ENCODE measurements around the gene RCSD1. TPM values are rescaled to one million over a fixed set of nuclear protein-coding genes. Genes with fewer than 3 reads are reported as not detected.

The RCSD1 gene
- total and polyA plus RNA-seq, 2 of the 13 experiments (the other 11 are each of a cell fraction or from before 2014, with no cell fraction given), result not detected

DNA sequence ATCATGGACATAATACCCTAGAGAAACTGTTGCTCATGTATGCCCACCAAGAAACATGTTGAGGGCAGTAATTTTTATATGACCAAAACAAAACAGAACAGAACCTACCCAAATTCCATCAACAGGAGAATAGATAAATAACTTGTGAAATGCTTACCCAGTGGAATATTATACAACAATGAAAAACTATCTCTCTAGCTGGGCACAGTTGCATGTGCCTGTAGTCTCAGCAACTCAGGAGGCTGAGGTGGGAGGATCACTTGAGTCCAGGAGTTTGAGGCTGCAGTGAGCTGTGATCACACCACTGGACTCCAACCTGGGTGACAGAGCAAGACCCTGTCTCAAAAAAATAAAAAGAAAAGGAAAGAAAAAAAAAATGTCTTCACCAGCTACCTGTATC, 37.6 kb upstream of the RCSD1 start (continued):
- TF ChIP-seq ZNF3 (CRISPR knock-in tag; IDR thresholded peaks at IDR 0.05), result no peak
- no peak for TF ChIP-seq PHB2 (IDR thresholded peaks at IDR 0.05; ENCODE audit: partially characterized antibody)
- no peak for TF ChIP-seq AKAP8 (CRISPR knock-in tag; IDR thresholded peaks at IDR 0.05)
- TF ChIP-seq ZNF234 (CRISPR knock-in tag; conservative IDR thresholded peaks at IDR 0.05), result no peak
- TF ChIP-seq ZNF484 (CRISPR knock-in tag; IDR thresholded peaks at IDR 0.05; ENCODE audit: borderline replicate concordance, low read depth), result no peak
- no peak for TF ChIP-seq ZNF180 (CRISPR knock-in tag; IDR thresholded peaks at IDR 0.05; ENCODE audit: borderline replicate concordance, low read depth)
- no peak for TF ChIP-seq XBP1 (CRISPR knock-in tag; IDR thresholded peaks at IDR 0.05)
- TF ChIP-seq NFKB2 (CRISPR knock-in tag; IDR thresholded peaks at IDR 0.05; ENCODE audit: borderline replicate concordance), result no peak
- TF ChIP-seq ZNF543 (CRISPR knock-in tag; IDR thresholded peaks at IDR 0.05), result no peak
- TF ChIP-seq TBL1XR1 (IDR thresholded peaks at IDR 0.05; ENCODE audit: borderline replicate concordance, low read length, partially characterized antibody), result no peak
- TF ChIP-seq MBD4 (IDR thresholded peaks at IDR 0.05; ENCODE audit: borderline replicate concordance, low read length), result no peak
- no peak for TF ChIP-seq NCOA1 (CRISPR knock-in tag; IDR thresholded peaks at IDR 0.05)
- no peak for TF ChIP-seq FOXK2 (IDR thresholded peaks at IDR 0.05)
- no peak for TF ChIP-seq ZNF850 (CRISPR knock-in tag; conservative IDR thresholded peaks at IDR 0.05)
- no peak for TF ChIP-seq ELF1 (CRISPR knock-in tag; IDR thresholded peaks at IDR 0.05)

DNA sequence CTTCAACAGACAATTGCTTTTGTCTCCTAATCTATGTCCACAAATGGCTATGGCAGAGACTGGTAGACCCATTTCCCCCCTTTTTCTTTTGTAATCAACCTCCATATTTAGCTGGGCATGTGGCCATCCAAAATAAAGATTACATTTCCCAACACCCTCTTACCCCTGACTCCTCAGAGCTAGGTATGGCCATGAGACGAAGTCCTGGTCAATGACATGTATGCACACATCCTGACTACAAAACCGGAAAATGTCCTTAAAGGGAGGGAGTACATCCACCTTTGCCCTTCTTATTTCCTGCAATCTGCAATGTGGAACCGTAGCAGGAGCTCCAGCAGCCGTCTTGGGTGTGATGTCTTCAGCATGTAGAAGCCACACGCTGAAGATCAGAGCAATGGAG, 36.2 kb upstream of the RCSD1 start:
- FAIRE-seq (no peak), ATAC-seq (no peak), DNase-seq (ENCODE audit: low spot score) (no peak)
- ChIA-PET CTCF (ENCODE audit: low intra/inter-chr PET ratio, low total read pairs) (no interaction called here), POLR2A (no interaction called here)
- in situ Hi-C loops (cut with HindIII; ENCODE audit: extremely low pct_ligation_motif_present, low pct_unique_long_range_greater_than_20kb), result no loop called here
- H3K9me3 ChIP-seq (ENCODE audit: low read length), result no peaks in the 10 kb centered on the region
- WGBS (ENCODE audit: low lambda C conversion rate), result 22% methylated on average over 5 of the region's 5 CpGs
- no peaks in the 10 kb centered on the region for H3K4me1 ChIP-seq (ENCODE audit: insufficient read depth, low read length)
- BruUV-seq (replicated peaks), result no TSS peak
- no peak overlapping the region for H3K9ac ChIP-seq (ENCODE audit: insufficient read depth, low read depth, low read length)
- no peak overlapping the region for H3K27ac ChIP-seq (ENCODE audit: extremely low read length, insufficient read depth, low read length)
- no peaks in the 10 kb centered on the region for H3K79me2 ChIP-seq (ENCODE audit: insufficient read depth, low read length)
- H3K36me3 ChIP-seq (replicated peaks in 1 of 2; ENCODE audit: control insufficient read depth in 1 of 2, insufficient read depth in 2 of 2, low read length in 2 of 2), result no peaks in the 10 kb centered on the region
- H3K4me2 ChIP-seq (ENCODE audit: low read depth, low read length), result no peak overlapping the region
- H3K4me3 ChIP-seq (replicated peaks in 1 of 3; ENCODE audit: insufficient read depth in 1 of 3, low read depth in 2 of 3, low read length in 3 of 3), result no peak overlapping the region
- peaks cover 0 to 7% of the 10 kb centered on the region in 2 experiments; a peak in 1 of 5 replicates for H3K27me3 ChIP-seq (ENCODE audit: control insufficient read depth in 1 of 2, insufficient read depth in 2 of 2, low read length in 2 of 2)
- no peaks in the 10 kb centered on the region for H4K20me1 ChIP-seq (ENCODE audit: insufficient read depth, low read length)
- intact Hi-C loops (cut with micrococcal nuclease; ENCODE audit: unreplicated experiment), result no loop called here
- no peak overlapping the region for H2AFZ ChIP-seq (ENCODE audit: low read length)
- TF ChIP-seq HHEX (CRISPR knock-in tag; IDR thresholded peaks at IDR 0.05), result no peak
- no peak for TF ChIP-seq FOSL2 (CRISPR knock-in tag; IDR thresholded peaks at IDR 0.05)
- TF ChIP-seq, protein P1, sequence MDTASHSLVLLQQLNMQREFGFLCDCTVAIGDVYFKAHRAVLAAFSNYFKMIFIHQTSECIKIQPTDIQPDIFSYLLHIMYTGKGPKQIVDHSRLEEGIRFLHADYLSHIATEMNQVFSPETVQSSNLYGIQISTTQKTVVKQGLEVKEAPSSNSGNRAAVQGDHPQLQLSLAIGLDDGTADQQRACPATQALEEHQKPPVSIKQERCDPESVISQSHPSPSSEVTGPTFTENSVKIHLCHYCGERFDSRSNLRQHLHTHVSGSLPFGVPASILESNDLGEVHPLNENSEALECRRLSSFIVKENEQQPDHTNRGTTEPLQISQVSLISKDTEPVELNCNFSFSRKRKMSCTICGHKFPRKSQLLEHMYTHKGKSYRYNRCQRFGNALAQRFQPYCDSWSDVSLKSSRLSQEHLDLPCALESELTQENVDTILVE (CRISPR knock-in tag; IDR thresholded peaks at IDR 0.05), result no peak
- TF ChIP-seq ZNF772 (CRISPR knock-in tag; IDR thresholded peaks at IDR 0.05), result no peak
- no peak for TF ChIP-seq ATF7-NPFF (CRISPR knock-in tag; IDR thresholded peaks at IDR 0.05; ENCODE audit: low read depth)
- TF ChIP-seq ZNF678 (CRISPR knock-in tag; IDR thresholded peaks at IDR 0.05), result no peak
- no peak for TF ChIP-seq SMAD9 (CRISPR knock-in tag; IDR thresholded peaks at IDR 0.05)
- TF ChIP-seq AHR (CRISPR knock-in tag; IDR thresholded peaks at IDR 0.05), result no peak
- TF ChIP-seq ZNF333 (CRISPR knock-in tag; IDR thresholded peaks at IDR 0.05; ENCODE audit: borderline replicate concordance), result no peak
- no peak for TF ChIP-seq RXRA (CRISPR knock-in tag; IDR thresholded peaks at IDR 0.05)
- no peak for TF ChIP-seq PAX8 (CRISPR knock-in tag; IDR thresholded peaks at IDR 0.05; ENCODE audit: borderline replicate concordance)
- no peak for TF ChIP-seq NFE2L2 (IDR thresholded peaks at IDR 0.05; ENCODE audit: low read length)
